ENCODE measurements around the gene FLOT1.
A peak's percentile ranks its signal among the peaks of the same experiment; 100 is the strongest.
"Not testable (repeated sequence)": the region's sequence is repeated elsewhere in the genome, so short reads cannot be mapped to it uniquely, and the experiment has no call there.

The FLOT1 gene

GRCh38 chr6:30717845-30718720 is 24.4 kb downstream of the FLOT1 start:
- Mint-ChIP-seq H3K36me3 (peaks cover 17% of the 10 kb centered on the region), H3K4me3 (peak overlapping the region; percentile 92), H3K27ac (peak overlapping the region; percentile 92), H3K4me1 (peaks cover 27% of the 10 kb centered on the region)
- ATAC-seq (ENCODE audit: low read depth); DNase-seq (ENCODE audit: low spot score in 2 of 2); H3K27me3 Mint-ChIP-seq; H3K9me3 Mint-ChIP-seq: not testable (repeated sequence)

- DNase-seq (ENCODE audit: low spot score in 2 of 2): peak; percentile 87 to 97
- Mint-ChIP-seq H3K36me3 (peaks cover 22% of the 10 kb centered on the region), H3K27me3 (no peaks in the 10 kb centered on the region), H3K27ac (peak within 1 kb of the TSS; percentile 92), H3K4me3 (peak within 1 kb of the TSS; percentile 92), H3K4me1 (peaks cover 26% of the 10 kb centered on the region), H3K9me3 (no peaks in the 10 kb centered on the region)
- peak; percentile 71 for ATAC-seq (ENCODE audit: low read depth)
Observed at GRCh38 chr6:30717129-30717844, 25.2 kb downstream of the FLOT1 start, which contains the start of gene MDC1. Gene MDC1 (minus strand): TSS chr6:30717281. CDS start chr6:30715175, 2,106 bp downstream.

- Mint-ChIP-seq H3K27ac (peak overlapping the region; percentile 92), H3K4me3 (peak overlapping the region; percentile 92), H3K36me3 (peaks cover 27% of the 10 kb centered on the region), H3K4me1 (peaks cover 26% of the 10 kb centered on the region), H3K27me3 (no peaks in the 10 kb centered on the region), H3K9me3 (no peaks in the 10 kb centered on the region)
- DNase-seq (ENCODE audit: low spot score in 2 of 2) (no peak), ATAC-seq (ENCODE audit: low read depth) (no peak)
Observed at GRCh38 chr6:30716879-30717128, 25.7 kb downstream of the FLOT1 start.

- Mint-ChIP-seq H3K4me1 (peaks cover 23% of the 10 kb centered on the region), H3K27ac (no peak overlapping the region), H3K36me3 (peaks cover 31% of the 10 kb centered on the region), H3K4me3 (no peak overlapping the region), H3K9me3 (no peaks in the 10 kb centered on the region), H3K27me3 (no peaks in the 10 kb centered on the region)
- no peak for DNase-seq (ENCODE audit: low spot score in 2 of 2)
- no peak for ATAC-seq (ENCODE audit: low read depth)
Observed at GRCh38 chr6:30714263-30714662, 28.2 kb downstream of the FLOT1 start.

- peak overlapping the region; percentile 54 for H3K27ac Mint-ChIP-seq
- no peak for ATAC-seq (ENCODE audit: low read depth)
- H3K4me1 Mint-ChIP-seq: peaks cover 27% of the 10 kb centered on the region
- H3K9me3 Mint-ChIP-seq: no peaks in the 10 kb centered on the region
- H3K36me3 Mint-ChIP-seq: peaks cover 40% of the 10 kb centered on the region
- DNase-seq (ENCODE audit: low spot score in 2 of 2): no peak
- H3K4me3 Mint-ChIP-seq: no peak overlapping the region
- H3K27me3 Mint-ChIP-seq: no peaks in the 10 kb centered on the region
Observed at GRCh38 chr6:30712441-30712945, 30.0 kb downstream of the FLOT1 start.

- Mint-ChIP-seq H3K4me1 (peaks cover 26% of the 10 kb centered on the region), H3K27me3 (no peaks in the 10 kb centered on the region), H3K9me3 (no peaks in the 10 kb centered on the region), H3K27ac (no peak overlapping the region), H3K36me3 (peaks cover 44% of the 10 kb centered on the region), H3K4me3 (no peak overlapping the region)
- ATAC-seq (ENCODE audit: low read depth): no peak
- no peak for DNase-seq (ENCODE audit: low spot score in 2 of 2)
Observed at GRCh38 chr6:30711758-30712380, 30.6 kb downstream of the FLOT1 start.

- Mint-ChIP-seq H3K36me3 (peaks cover 52% of the 10 kb centered on the region), H3K27ac (peak overlapping the region; percentile 8), H3K4me1 (peaks cover 18% of the 10 kb centered on the region), H3K9me3 (no peaks in the 10 kb centered on the region), H3K4me3 (no peak overlapping the region), H3K27me3 (no peaks in the 10 kb centered on the region)
- DNase-seq (ENCODE audit: low spot score in 2 of 2) (no peak), ATAC-seq (ENCODE audit: low read depth) (no peak)
Observed at GRCh38 chr6:30709101-30709868, 33.2 kb downstream of the FLOT1 start.

- DNase-seq (ENCODE audit: low spot score in 2 of 2) (no peak), ATAC-seq (ENCODE audit: low read depth) (no peak)
- Mint-ChIP-seq H3K27ac (peak overlapping the region; percentile 32), H3K4me1 (peaks cover 10% of the 10 kb centered on the region), H3K36me3 (peaks cover 49% of the 10 kb centered on the region), H3K9me3 (no peaks in the 10 kb centered on the region), H3K27me3 (no peaks in the 10 kb centered on the region), H3K4me3 (no peak overlapping the region)
Observed at GRCh38 chr6:30707281-30707850, 35.1 kb downstream of the FLOT1 start.

- ATAC-seq (ENCODE audit: low read depth) (no peak), DNase-seq (ENCODE audit: low spot score in 2 of 2) (no peak)
- no peaks in the 10 kb centered on the region for H3K27me3 Mint-ChIP-seq
- H3K36me3 Mint-ChIP-seq: peaks cover 38% of the 10 kb centered on the region
- no peak overlapping the region for H3K4me3 Mint-ChIP-seq
- H3K4me1 Mint-ChIP-seq: peaks cover 5% of the 10 kb centered on the region
- H3K9me3 Mint-ChIP-seq: no peaks in the 10 kb centered on the region
- H3K27ac Mint-ChIP-seq: no peak overlapping the region
Observed at GRCh38 chr6:30705620-30706019, 36.9 kb downstream of the FLOT1 start.

- H3K4me3 Mint-ChIP-seq: no peak overlapping the region
- peaks cover 38% of the 10 kb centered on the region for H3K36me3 Mint-ChIP-seq
- no peak for DNase-seq (ENCODE audit: low spot score in 2 of 2)
- peaks cover 5% of the 10 kb centered on the region for H3K4me1 Mint-ChIP-seq
- no peak for ATAC-seq (ENCODE audit: low read depth)
- H3K9me3 Mint-ChIP-seq: no peaks in the 10 kb centered on the region
- H3K27me3 Mint-ChIP-seq: no peaks in the 10 kb centered on the region
- H3K27ac Mint-ChIP-seq: no peak overlapping the region
Observed at GRCh38 chr6:30703821-30704220, 38.7 kb downstream of the FLOT1 start.

GRCh38 chr6:30703011-30703410 is 39.5 kb downstream of the FLOT1 start:
- Mint-ChIP-seq H3K4me1 (peaks cover 4% of the 10 kb centered on the region), H3K27ac (no peak overlapping the region), H3K27me3 (no peaks in the 10 kb centered on the region), H3K9me3 (no peaks in the 10 kb centered on the region), H3K4me3 (no peak overlapping the region), H3K36me3 (peaks cover 34% of the 10 kb centered on the region)
- DNase-seq (ENCODE audit: low spot score in 2 of 2) (no peak), ATAC-seq (ENCODE audit: low read depth) (no peak)

- Mint-ChIP-seq H3K4me3 (no peak overlapping the region), H3K4me1 (no peaks in the 10 kb centered on the region), H3K9me3 (no peaks in the 10 kb centered on the region), H3K36me3 (peaks cover 20% of the 10 kb centered on the region), H3K27me3 (no peaks in the 10 kb centered on the region), H3K27ac (no peak overlapping the region)
- DNase-seq (ENCODE audit: low spot score in 2 of 2): no peak
- ATAC-seq (ENCODE audit: low read depth): no peak
Observed at GRCh38 chr6:30700340-30700739, 42.1 kb downstream of the FLOT1 start.

- no peaks in the 10 kb centered on the region for H3K9me3 Mint-ChIP-seq
- H3K27ac Mint-ChIP-seq: no peak overlapping the region
- no peak for DNase-seq (ENCODE audit: low spot score in 2 of 2)
- H3K4me3 Mint-ChIP-seq: no peak overlapping the region
- no peaks in the 10 kb centered on the region for H3K27me3 Mint-ChIP-seq
- H3K4me1 Mint-ChIP-seq: peaks cover 6% of the 10 kb centered on the region
- H3K36me3 Mint-ChIP-seq: no peaks in the 10 kb centered on the region
- ATAC-seq (ENCODE audit: low read depth): no peak
Observed at GRCh38 chr6:30696432-30696831, 46.1 kb downstream of the FLOT1 start.

Data from memory B cell (primary cell).